RCC 7860 (cell line): ENCODE measurements around the gene STPG1.
"Not testable (repeated sequence)": the region's sequence is repeated elsewhere in the genome, so short reads cannot be mapped to it uniquely, and the experiment has no call there.

Source experiments
- DNase-seq: peaks from one replicate; pipeline ENCODE4 v3.0.0-alpha.2; 2015; ENCODE audit warnings: low spot score
- FAIRE-seq: peaks from 2 replicates; lab custom pipeline; 2012; peaks lifted over from hg19 to GRCh38; lab: Jason Lieb, UNC

STPG1 gene

GRCh38 chr1:24413350-24414163 is at the start of gene STPG1:
Gene STPG1 (minus strand): TSS chr1:24413782. CDS start chr1:24401388, 12,394 bp downstream.
- DNase-seq (peak; percentile 83), FAIRE-seq (peak; percentile 77)

- FAIRE-seq (peak; percentile 55), DNase-seq (peak; percentile 70)
These were observed 48.5 kb upstream of the STPG1 start for GRCh38 chr1:24462128-24462527.

- peak; percentile 95 for DNase-seq
- peak; percentile 97 for FAIRE-seq
These were observed 46.1 kb upstream of the STPG1 start for GRCh38 chr1:24459551-24460266.

- FAIRE-seq (no peak), DNase-seq (no peak)
These were observed 44.3 kb upstream of the STPG1 start for GRCh38 chr1:24457866-24458265.

- DNase-seq, result no peak
- FAIRE-seq, result no peak
These were observed 41.7 kb upstream of the STPG1 start for GRCh38 chr1:24455272-24455671.

GRCh38 chr1:24454673-24455072 is 41.1 kb upstream of the STPG1 start:
- FAIRE-seq (no peak), DNase-seq (no peak)

GRCh38 chr1:24452922-24453485 is 39.4 kb upstream of the STPG1 start:
- FAIRE-seq (no peak), DNase-seq (no peak)

GRCh38 chr1:24451746-24452145 is 38.2 kb upstream of the STPG1 start:
- FAIRE-seq, result no peak
- DNase-seq, result no peak

- FAIRE-seq, result no peak
- DNase-seq, result no peak
These were observed 37.3 kb upstream of the STPG1 start for GRCh38 chr1:24450857-24451397.

GRCh38 chr1:24450316-24450715 is 36.7 kb upstream of the STPG1 start:
- FAIRE-seq (no peak), DNase-seq (no peak)

- not testable (repeated sequence) for DNase-seq, FAIRE-seq
These were observed 32.9 kb upstream of the STPG1 start for GRCh38 chr1:24446446-24446845.

- FAIRE-seq (no peak), DNase-seq (no peak)
These were observed 29.7 kb upstream of the STPG1 start for GRCh38 chr1:24443241-24443656.

GRCh38 chr1:24442764-24443163 is 29.2 kb upstream of the STPG1 start:
- no peak for DNase-seq
- no peak for FAIRE-seq

- FAIRE-seq, result no peak
- DNase-seq, result no peak
These were observed 28.6 kb upstream of the STPG1 start for GRCh38 chr1:24441996-24442668.

GRCh38 chr1:24441480-24441879 is 27.9 kb upstream of the STPG1 start:
- no peak for DNase-seq
- no peak for FAIRE-seq

- FAIRE-seq (no peak), DNase-seq (no peak)
These were observed 26.9 kb upstream of the STPG1 start for GRCh38 chr1:24440436-24440835.

- no peak for DNase-seq
- no peak for FAIRE-seq
These were observed 24.9 kb upstream of the STPG1 start for GRCh38 chr1:24438423-24438901.

GRCh38 chr1:24437631-24438396 is 24.2 kb upstream of the STPG1 start:
- FAIRE-seq, result no peak
- DNase-seq, result no peak

GRCh38 chr1:24435782-24436365 is 22.3 kb upstream of the STPG1 start:
- FAIRE-seq (no peak), DNase-seq (no peak)

GRCh38 chr1:24427545-24427862 is 13.9 kb upstream of the STPG1 start:
- no peak for DNase-seq
- no peak for FAIRE-seq
